ENCODE results near the gene DDAH1.

DNA sequence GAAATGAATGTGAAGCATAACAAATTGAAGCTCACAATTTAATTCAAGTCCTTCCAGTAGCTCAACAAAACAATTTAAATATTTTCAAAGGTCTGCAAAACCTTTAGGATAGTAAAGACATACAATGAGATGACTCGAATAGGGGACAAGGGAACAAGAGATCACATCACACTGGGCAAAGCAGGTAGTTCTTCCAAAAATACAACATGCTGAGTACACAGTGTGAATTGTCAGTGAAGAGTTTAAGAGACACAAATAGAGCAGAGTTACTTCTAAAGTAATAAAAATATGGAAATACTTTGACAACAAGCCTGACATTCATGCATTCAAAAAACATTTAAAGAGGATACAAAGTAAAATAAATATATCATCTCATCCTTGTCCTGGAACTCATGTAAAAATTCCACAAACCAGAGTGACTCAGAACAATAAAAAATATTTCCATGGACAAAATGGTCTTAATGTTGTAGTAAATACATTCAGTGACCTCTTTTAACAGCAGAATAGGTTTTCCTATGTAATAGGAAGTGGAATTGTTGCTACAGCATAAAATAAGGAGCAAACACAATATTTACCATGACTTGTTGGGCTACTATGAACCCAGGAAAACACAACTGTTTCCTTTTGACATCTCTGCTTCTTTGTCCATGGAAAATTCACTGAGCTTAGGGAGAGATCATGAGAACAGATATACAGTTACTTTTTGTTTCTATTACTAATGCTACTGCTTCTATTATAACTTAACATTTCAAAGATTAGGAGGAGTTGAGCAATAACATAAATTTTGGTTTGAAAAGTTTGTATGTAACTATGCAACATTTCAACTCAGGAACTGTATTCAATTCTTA is 104.9 kb downstream of the DDAH1 start:
- TF ChIP-seq, protein P1, sequence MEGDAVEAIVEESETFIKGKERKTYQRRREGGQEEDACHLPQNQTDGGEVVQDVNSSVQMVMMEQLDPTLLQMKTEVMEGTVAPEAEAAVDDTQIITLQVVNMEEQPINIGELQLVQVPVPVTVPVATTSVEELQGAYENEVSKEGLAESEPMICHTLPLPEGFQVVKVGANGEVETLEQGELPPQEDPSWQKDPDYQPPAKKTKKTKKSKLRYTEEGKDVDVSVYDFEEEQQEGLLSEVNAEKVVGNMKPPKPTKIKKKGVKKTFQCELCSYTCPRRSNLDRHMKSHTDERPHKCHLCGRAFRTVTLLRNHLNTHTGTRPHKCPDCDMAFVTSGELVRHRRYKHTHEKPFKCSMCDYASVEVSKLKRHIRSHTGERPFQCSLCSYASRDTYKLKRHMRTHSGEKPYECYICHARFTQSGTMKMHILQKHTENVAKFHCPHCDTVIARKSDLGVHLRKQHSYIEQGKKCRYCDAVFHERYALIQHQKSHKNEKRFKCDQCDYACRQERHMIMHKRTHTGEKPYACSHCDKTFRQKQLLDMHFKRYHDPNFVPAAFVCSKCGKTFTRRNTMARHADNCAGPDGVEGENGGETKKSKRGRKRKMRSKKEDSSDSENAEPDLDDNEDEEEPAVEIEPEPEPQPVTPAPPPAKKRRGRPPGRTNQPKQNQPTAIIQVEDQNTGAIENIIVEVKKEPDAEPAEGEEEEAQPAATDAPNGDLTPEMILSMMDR (IDR thresholded peaks at IDR 0.05; ENCODE audit: insufficient read depth, low read length, poor library complexity, severe bottlenecking): no peak
- TF ChIP-seq EZH2phosphoT487 (conservative IDR thresholded peaks at IDR 0.05; ENCODE audit: low read length): no peak

All from SU-DHL-6 (cell line).